Placental pericyte (primary cell): ENCODE results near the gene RASA3. TPM values are rescaled to one million over a fixed set of nuclear protein-coding genes. Genes with fewer than 3 reads are reported as not detected.

Source experiments
- total RNA-seq: library from RNA; depleted of rRNA; stranded (reverse); fragments of >200 nt; gene quantifications from 2 replicates; pipeline ENCODE4 v1.2.3, GENCODE V29; 2012

Gene RASA3, protein sequence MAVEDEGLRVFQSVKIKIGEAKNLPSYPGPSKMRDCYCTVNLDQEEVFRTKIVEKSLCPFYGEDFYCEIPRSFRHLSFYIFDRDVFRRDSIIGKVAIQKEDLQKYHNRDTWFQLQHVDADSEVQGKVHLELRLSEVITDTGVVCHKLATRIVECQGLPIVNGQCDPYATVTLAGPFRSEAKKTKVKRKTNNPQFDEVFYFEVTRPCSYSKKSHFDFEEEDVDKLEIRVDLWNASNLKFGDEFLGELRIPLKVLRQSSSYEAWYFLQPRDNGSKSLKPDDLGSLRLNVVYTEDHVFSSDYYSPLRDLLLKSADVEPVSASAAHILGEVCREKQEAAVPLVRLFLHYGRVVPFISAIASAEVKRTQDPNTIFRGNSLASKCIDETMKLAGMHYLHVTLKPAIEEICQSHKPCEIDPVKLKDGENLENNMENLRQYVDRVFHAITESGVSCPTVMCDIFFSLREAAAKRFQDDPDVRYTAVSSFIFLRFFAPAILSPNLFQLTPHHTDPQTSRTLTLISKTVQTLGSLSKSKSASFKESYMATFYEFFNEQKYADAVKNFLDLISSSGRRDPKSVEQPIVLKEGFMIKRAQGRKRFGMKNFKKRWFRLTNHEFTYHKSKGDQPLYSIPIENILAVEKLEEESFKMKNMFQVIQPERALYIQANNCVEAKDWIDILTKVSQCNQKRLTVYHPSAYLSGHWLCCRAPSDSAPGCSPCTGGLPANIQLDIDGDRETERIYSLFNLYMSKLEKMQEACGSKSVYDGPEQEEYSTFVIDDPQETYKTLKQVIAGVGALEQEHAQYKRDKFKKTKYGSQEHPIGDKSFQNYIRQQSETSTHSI
- 47.1 and 88.0 TPM in 2 replicates for total RNA-seq

DNA sequence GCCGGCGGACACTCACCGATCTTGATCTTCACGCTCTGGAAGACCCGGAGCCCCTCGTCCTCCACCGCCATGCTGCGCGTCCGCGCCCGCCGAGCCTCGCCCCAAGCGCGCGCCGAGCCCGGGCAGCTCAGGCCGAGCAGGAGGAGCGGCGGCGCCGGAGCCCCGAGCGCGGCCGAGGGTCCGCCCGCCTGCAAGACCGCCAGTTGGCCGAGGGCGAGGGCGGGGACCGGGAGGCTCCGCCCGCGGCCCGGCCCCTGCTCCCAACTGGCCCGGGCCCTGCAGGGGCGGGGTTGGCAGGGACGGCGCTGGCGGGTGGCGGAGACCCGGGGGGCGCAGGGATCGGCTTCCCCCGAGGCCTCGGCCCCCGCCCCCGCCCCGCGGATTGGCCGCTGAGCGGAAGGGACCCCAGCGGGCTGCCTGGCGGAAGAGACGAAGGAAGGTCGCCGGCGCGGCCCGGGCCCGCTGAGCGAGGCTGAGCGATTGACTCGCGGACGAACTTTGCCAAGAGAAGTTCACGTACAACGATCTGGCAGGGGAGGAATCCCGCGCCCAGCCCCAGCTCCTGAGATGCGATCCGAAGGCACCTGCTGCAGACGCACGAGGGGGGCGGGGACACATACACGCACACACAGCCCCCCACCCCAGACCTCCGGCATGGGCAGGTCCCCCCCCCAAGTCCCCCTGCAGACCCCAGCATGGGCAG, at the start of gene RASA3:
Gene RASA3 (minus strand): TSS at position 205 of the 703 bp plus-strand sequence. CDS start 134 bp downstream, at position 71.

DNA sequence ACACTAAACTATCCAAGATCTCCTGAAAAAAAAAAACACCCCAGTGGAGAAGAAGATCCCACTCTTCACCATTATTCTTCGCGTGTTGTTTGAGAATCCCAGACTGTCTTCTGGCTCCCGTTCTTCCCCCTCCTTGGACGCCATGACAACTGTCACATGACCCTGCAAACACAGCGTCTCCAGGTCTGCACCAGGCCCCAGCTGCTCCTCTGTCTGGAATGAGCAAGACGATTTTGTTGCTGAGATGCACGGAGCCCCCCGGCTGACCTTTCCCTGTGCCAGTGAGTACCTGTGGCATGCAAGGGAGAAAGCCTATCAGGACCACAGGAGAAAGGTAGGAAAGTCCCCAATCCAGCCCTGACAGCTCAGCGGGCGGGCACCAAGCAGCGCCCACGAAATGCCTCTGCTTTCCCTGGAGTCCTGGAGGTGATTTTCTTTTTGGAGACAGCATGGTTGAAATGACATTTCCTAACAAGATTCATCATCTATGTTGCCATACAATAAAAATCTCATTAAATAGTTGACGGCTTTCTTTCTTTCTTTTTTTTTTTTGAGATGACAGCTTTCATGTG, 46.8 kb upstream of the RASA3 start, which contains the start of gene CFAP97D2:
Gene CFAP97D2 (plus strand): TSS at position 171 of the 572 bp plus-strand sequence. CDS start 74 bp downstream, at position 245.

DNA sequence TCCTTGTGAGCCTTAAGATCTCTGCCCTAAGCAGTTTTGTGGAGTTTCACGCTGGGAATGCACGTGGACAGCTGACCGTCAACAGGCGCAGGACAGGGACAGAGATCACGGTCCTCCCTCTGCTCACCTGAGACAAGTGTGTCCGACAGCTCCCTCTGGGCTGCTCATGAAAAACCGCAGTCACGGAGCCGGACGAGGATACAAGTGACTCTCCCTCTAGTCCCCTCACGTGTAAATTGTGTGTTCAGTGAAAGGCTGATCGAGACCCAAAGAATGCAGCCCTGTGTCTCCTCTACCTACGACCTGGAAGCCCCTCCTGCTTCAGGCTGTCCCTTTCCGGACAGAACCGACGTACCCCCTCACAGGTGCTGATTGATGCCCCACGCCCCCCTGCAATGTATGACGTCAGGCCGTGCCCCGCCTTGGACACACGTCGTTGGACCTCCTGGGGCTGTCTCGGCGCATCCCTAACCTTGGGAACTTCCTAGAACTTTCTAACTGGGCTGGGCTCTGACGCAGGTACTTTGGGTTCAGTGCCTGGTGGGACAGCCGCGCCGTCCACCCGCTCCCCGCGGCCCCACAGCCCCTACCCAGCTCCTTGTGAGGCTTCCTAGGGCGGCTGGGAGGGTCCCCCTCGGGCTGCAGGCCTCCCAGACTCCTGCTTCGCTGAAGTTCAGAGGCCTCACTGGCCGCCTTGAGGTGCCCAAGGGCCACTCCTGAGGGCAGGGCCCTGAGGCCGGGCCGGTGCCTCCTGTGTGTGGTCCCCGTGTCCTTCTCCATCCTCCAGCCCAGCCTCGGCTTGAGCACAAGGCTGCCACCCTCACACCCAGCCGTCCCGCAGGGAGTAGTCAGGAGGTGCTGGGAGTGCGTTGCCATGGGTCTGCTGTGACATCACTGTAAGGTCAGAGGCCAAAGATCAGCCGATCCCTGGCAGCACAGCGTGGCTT, 158.9 kb downstream of the RASA3 start, which contains the start of gene C13orf46:
Gene C13orf46 (minus strand): TSS at position 859 of the 947 bp plus-strand sequence. CDS start 79 bp downstream, at position 780.

Other genes starting within 250 kb of the RASA3 start
- 0.44 and 0.86 TPM in 2 replicates for gene C13orf46, start 158.5 kb downstream of the RASA3 start, total RNA-seq
- not detected in 2 replicates for gene CFAP97D2, start 46.6 kb upstream of the RASA3 start, total RNA-seq
- 53.0 and 62.6 TPM in 2 replicates for gene CDC16, start 102.3 kb upstream of the RASA3 start, total RNA-seq
- gene UPF3A, start 149.0 kb upstream of the RASA3 start, total RNA-seq, result 16.9 and 26.6 TPM in 2 replicates
- gene CHAMP1, start 181.9 kb upstream of the RASA3 start, total RNA-seq, result 14.0 and 16.2 TPM in 2 replicates